Measurements from ENCODE around the gene AHNAK. TPM values are rescaled to one million over a fixed set of nuclear protein-coding genes. Genes with fewer than 3 reads are reported as not detected.

Gene AHNAK
- total and polyA plus RNA-seq, 2 donors, result 35.8 to 40.1 TPM

DNA sequence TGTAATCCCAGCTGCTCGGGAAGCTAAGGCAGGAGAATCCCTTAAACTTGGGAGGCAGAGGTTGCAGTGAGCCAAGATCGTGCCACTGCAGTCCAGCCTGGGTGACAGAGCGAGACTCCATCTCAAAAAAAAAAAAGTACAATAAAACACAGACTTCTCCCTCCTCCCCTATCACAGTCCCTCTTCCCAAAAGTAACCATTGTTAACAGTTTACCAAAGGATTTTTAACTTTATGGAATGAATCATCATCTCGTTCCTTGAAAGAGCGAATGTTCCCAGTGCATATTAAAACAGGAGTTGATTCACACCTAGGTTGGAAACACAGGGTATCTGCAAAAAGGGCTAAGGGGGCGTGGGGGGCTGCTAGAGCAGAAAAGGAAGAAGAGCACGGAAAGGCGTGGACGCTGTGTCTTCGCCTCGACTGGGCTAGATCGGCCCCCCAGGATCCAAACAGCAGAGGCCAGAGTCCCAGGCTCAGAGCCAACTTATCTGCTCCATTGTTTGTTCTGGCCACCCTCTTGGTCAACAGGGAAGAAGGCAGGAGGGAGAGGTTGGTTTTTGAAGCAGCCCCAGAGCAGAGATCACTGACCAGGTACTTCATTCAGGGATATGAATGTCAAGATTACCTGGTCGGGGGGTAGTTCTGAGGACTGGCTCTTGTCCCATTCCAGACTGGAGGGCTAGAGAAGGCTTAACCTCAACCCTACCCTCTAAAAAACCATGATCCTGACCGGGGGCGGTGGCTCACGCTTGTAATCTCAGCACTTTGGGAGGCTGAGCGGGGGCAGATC is 2.1 kb upstream of the AHNAK start:
- Histone ChIP-seq H3K36me3 (ENCODE audit: control insufficient read depth in 2 of 2, insufficient read depth in 2 of 2, low read length in 1 of 2) (no peaks in the 10 kb centered on the region), H3K4me3 (ENCODE audit: low read length in 2 of 2) (no peak overlapping the region), H3K4me1 (ENCODE audit: control insufficient read depth in 2 of 2, insufficient read depth in 2 of 2, low read length in 2 of 2) (peaks cover 20 to 55% of the 10 kb centered on the region in 2 donors), H3K27ac (ENCODE audit: low read depth in 1 of 2, low read length in 1 of 2) (peak overlapping the region in 1 of 2 donors; percentile 62), H3K27me3 (ENCODE audit: control insufficient read depth in 2 of 2, insufficient read depth in 1 of 2, low read length in 1 of 2) (peaks cover 47 to 55% of the 10 kb centered on the region in 2 donors), H3K9me3 (ENCODE audit: control insufficient read depth in 2 of 2, insufficient read depth in 1 of 2, low read length in 1 of 2) (no peaks in the 10 kb centered on the region)
- 95% methylated on average over 17 of the region's 17 CpGs for WGBS
- DNase-seq (ENCODE audit: low read depth in 6 of 9, low spot score in 9 of 9), result no peak

GRCh38 chr11:62547691-62548281 is 1.2 kb upstream of the AHNAK start:
- Histone ChIP-seq H3K4me3 (ENCODE audit: low read length in 2 of 2) (no peak overlapping the region), H3K36me3 (ENCODE audit: control insufficient read depth in 2 of 2, insufficient read depth in 2 of 2, low read length in 1 of 2) (no peaks in the 10 kb centered on the region), H3K27ac (ENCODE audit: low read depth in 1 of 2, low read length in 1 of 2) (peak overlapping the region in 1 of 2 donors; percentile 50), H3K9me3 (ENCODE audit: control insufficient read depth in 2 of 2, insufficient read depth in 1 of 2, low read length in 1 of 2) (peaks cover 0 to 6% of the 10 kb centered on the region in 2 donors), H3K27me3 (ENCODE audit: control insufficient read depth in 2 of 2, insufficient read depth in 1 of 2, low read length in 1 of 2) (peaks cover 47 to 64% of the 10 kb centered on the region in 2 donors), H3K4me1 (ENCODE audit: control insufficient read depth in 2 of 2, insufficient read depth in 2 of 2, low read length in 2 of 2) (peaks cover 15 to 53% of the 10 kb centered on the region in 2 donors)
- no peak for DNase-seq (ENCODE audit: low read depth in 6 of 9, low spot score in 9 of 9)
- 85% methylated on average over 8 of the region's 8 CpGs for WGBS

DNA sequence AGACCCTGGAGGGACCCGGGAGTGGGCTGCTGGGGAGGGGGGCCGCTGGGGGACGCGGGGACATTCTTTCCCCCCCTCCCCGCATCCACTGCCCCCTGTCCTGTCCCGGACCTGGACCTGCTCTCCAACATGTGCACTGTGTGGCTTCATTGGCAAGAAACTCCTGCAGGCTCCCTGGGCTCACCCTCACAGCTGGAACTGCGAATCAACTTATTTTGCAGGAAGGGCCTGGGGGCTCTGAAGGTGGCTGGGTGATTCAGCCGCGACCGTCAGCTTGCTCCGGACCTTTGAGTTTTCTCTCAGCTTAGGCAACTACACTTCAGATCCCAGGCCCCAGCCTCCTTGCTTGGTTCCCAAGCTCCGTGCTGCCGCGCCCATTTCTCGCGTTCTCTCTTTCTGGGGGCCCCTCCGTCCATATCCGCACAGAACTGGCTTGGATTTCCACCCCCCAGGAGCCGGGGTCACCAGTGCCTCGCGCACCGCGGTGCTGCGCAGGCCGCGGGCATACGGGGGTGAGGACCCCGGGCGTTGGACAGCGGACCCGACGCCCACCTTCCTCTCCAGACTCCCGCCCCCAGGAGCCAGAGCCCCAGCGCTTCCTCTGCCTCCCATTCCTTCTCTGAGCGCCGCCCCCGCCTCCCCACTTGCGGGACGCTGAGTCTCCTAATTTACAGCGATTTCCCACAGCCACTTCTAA is 471 bp upstream of the AHNAK start:
- Histone ChIP-seq H3K27me3 (ENCODE audit: control insufficient read depth in 2 of 2, insufficient read depth in 1 of 2, low read length in 1 of 2) (peaks cover 47 to 70% of the 10 kb centered on the region in 2 donors), H3K4me1 (ENCODE audit: control insufficient read depth in 2 of 2, insufficient read depth in 2 of 2, low read length in 2 of 2) (peaks cover 10 to 53% of the 10 kb centered on the region in 2 donors), H3K27ac (ENCODE audit: low read depth in 1 of 2, low read length in 1 of 2) (peak overlapping the region in 1 of 2 donors; percentile 66), H3K9me3 (ENCODE audit: control insufficient read depth in 2 of 2, insufficient read depth in 1 of 2, low read length in 1 of 2) (peaks cover 0 to 6% of the 10 kb centered on the region in 2 donors), H3K36me3 (ENCODE audit: control insufficient read depth in 2 of 2, insufficient read depth in 2 of 2, low read length in 1 of 2) (no peaks in the 10 kb centered on the region), H3K4me3 (ENCODE audit: low read length in 2 of 2) (peak overlapping the region; percentile 5 to 47)
- WGBS, result 34% methylated on average over 40 of the region's 40 CpGs
- DNase-seq (ENCODE audit: low read depth in 6 of 9, low spot score in 9 of 9), result no peak

GRCh38 chr11:62545437-62546243 is 966 bp downstream of the AHNAK start:
- peaks cover 0 to 6% of the 10 kb centered on the region in 2 donors for H3K9me3 ChIP-seq (ENCODE audit: control insufficient read depth in 2 of 2, insufficient read depth in 1 of 2, low read length in 1 of 2)

DNA sequence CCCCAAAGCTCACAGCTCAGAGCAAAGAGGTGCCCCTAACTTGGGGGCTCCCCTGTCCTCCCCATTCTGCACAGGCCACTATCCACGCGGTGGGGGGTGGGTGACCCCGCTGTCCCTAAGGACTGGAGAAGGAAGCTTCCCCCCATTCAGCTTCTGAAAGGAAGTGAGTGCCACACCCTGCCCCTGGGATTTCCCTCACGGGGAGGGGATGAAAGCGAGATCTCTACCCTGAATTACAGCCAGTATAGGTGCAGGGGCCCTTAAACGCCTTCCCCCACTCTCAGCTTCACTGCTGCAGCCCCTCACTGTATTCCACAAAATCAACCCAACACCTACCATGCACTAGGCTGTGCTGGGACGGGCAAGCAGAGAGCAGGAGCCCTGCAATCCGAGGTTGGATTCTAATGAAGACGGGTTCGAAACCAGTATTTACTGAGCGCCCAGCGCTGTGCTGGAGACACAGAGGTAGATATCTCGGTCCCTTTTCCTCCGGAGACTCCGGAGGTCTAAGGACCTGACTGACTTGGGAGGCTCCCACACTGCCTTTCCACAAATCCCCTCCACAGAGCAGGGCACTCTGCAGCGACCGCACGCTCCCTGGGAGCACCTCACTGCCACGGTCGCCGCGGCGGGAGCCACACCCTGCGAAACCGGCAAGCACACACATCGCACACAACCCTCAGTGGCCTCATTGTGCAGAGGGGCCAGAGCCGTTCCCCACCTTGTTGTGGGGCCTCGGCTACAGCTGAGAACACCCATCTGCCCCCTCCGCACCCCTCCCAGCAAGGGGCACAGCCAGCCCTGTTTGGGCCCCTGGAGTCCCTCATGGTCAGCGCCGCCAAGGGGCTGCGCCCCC is 1.8 kb downstream of the AHNAK start:
- Histone ChIP-seq H3K4me1 (ENCODE audit: control insufficient read depth in 2 of 2, insufficient read depth in 2 of 2, low read length in 2 of 2) (peaks cover 3 to 59% of the 10 kb centered on the region in 2 donors), H3K9me3 (ENCODE audit: control insufficient read depth in 2 of 2, insufficient read depth in 1 of 2, low read length in 1 of 2) (peaks cover 0 to 6% of the 10 kb centered on the region in 2 donors), H3K4me3 (ENCODE audit: low read length in 2 of 2) (peak overlapping the region; percentile 44 to 47), H3K27ac (ENCODE audit: low read depth in 1 of 2, low read length in 1 of 2) (peak overlapping the region; percentile 33 to 64), H3K27me3 (ENCODE audit: control insufficient read depth in 2 of 2, insufficient read depth in 1 of 2, low read length in 1 of 2) (peaks cover 47 to 70% of the 10 kb centered on the region in 2 donors), H3K36me3 (ENCODE audit: control insufficient read depth in 2 of 2, insufficient read depth in 2 of 2, low read length in 1 of 2) (no peaks in the 10 kb centered on the region)
- 22% methylated on average over 32 of the region's 32 CpGs for WGBS
- no peak for DNase-seq (ENCODE audit: low read depth in 6 of 9, low spot score in 9 of 9)

More at GRCh38 chr11:62545437-62546243, 966 bp downstream of the AHNAK start:
- Histone ChIP-seq H3K4me1 (ENCODE audit: control insufficient read depth in 2 of 2, insufficient read depth in 2 of 2, low read length in 2 of 2) (peaks cover 3 to 54% of the 10 kb centered on the region in 2 donors), H3K27me3 (ENCODE audit: control insufficient read depth in 2 of 2, insufficient read depth in 1 of 2, low read length in 1 of 2) (peaks cover 47 to 70% of the 10 kb centered on the region in 2 donors), H3K36me3 (ENCODE audit: control insufficient read depth in 2 of 2, insufficient read depth in 2 of 2, low read length in 1 of 2) (no peaks in the 10 kb centered on the region), H3K27ac (ENCODE audit: low read depth in 1 of 2, low read length in 1 of 2) (peak overlapping the region; percentile 64 to 85), H3K4me3 (ENCODE audit: low read length in 2 of 2) (peak overlapping the region; percentile 44 to 47)
- DNase-seq (ENCODE audit: low read depth in 6 of 9, low spot score in 9 of 9), result peak in 1 of 9 donors; percentile 31
- WGBS, result 1% methylated on average over 59 of the region's 59 CpGs

DNA sequence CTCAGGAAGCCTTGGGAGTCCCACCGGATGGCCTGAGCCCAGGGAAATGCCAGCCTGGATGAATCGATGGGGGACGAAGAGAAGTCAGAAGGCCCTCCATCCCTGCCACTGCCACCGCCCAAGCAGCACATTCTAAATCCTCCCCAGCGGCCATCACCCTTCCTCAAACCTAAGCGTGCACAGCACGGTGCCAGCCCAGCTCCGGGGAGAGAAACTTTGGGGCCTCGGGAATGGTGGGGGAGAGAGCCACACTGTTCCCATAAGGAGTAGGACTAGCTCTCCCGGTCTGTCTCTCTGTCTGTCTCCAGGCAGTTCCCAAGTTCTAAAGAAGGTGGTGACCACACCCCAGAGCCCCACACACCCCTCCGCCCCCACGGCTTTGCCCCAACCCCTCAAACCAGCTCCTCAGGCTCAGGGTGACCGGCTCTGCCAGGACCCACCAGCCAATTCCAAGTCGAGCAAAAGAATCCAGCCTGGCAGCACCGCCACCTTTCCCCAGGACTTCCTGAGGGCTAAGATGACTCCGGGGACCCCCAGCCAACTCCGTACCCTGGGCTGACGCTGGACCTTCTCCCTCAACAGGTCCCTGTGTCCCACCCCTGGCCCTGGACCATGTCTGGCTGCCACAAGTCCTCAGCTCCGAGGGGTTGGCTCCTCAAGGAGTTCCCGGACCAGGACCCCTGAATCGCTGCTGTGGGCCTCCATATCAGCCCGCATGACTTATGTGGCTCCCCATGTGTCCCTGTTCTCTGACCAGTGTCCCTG is 2.7 kb downstream of the AHNAK start:
- H3K9me3 ChIP-seq (ENCODE audit: control insufficient read depth in 2 of 2, insufficient read depth in 1 of 2, low read length in 1 of 2), result peaks cover 0 to 6% of the 10 kb centered on the region in 2 donors
- H3K27me3 ChIP-seq (ENCODE audit: control insufficient read depth in 2 of 2, insufficient read depth in 1 of 2, low read length in 1 of 2), result peaks cover 47 to 66% of the 10 kb centered on the region in 2 donors
- peak overlapping the region in 1 of 2 donors; percentile 32 for H3K27ac ChIP-seq (ENCODE audit: low read depth in 1 of 2, low read length in 1 of 2)
- WGBS, result 95% methylated on average over 22 of the region's 22 CpGs
- no peak for DNase-seq (ENCODE audit: low read depth in 6 of 9, low spot score in 9 of 9)
- no peaks in the 10 kb centered on the region for H3K36me3 ChIP-seq (ENCODE audit: control insufficient read depth in 2 of 2, insufficient read depth in 2 of 2, low read length in 1 of 2)
- peaks cover 3 to 66% of the 10 kb centered on the region in 2 donors for H3K4me1 ChIP-seq (ENCODE audit: control insufficient read depth in 2 of 2, insufficient read depth in 2 of 2, low read length in 2 of 2)
- H3K4me3 ChIP-seq (ENCODE audit: low read length in 2 of 2), result peak overlapping the region in 1 of 2 donors; percentile 44

DNA sequence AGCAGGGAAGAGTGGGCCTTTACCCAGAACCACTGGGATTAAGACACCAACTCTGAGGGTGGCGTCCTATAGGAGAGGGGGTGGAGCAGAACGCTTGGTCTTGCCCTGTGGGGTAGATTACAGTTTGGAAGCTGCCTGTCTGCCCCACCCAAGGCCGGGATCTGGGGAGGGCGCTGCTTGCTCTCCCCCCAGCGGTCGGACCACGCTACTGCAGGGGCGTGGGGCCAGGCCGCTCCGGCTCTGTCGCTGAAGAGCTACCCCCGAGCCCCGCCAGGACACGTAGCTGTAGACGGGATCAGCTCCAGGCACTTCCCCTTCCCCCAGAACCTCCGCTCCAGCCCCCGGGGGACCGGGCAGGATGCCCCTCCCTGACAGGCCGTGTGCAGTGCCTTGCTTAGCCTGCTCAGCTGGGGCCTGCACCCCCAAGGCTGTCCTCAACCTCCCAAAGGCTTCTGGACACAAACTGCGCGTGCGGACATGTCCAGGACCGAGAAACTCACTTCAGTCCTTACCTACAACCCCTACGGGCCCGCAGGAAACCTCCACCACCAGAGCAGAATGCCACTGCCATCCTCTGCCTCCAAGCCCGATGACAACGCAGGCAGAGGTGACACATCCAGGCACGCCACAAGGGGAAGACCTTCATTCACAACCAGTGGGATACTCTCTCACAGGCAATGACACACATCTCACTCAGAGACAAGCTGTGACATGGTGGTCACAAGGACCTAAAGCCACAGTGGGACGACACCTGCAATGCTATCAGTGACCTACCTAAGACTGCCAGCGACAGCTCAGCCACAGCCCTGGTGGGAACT is 3.6 kb downstream of the AHNAK start:
- Histone ChIP-seq H3K4me1 (ENCODE audit: control insufficient read depth in 2 of 2, insufficient read depth in 2 of 2, low read length in 2 of 2) (peaks cover 3 to 65% of the 10 kb centered on the region in 2 donors), H3K4me3 (ENCODE audit: low read length in 2 of 2) (no peak overlapping the region), H3K27me3 (ENCODE audit: control insufficient read depth in 2 of 2, insufficient read depth in 1 of 2, low read length in 1 of 2) (peaks cover 40 to 57% of the 10 kb centered on the region in 2 donors), H3K9me3 (ENCODE audit: control insufficient read depth in 2 of 2, insufficient read depth in 1 of 2, low read length in 1 of 2) (peaks cover 0 to 6% of the 10 kb centered on the region in 2 donors), H3K36me3 (ENCODE audit: control insufficient read depth in 2 of 2, insufficient read depth in 2 of 2, low read length in 1 of 2) (no peaks in the 10 kb centered on the region), H3K27ac (ENCODE audit: low read depth in 1 of 2, low read length in 1 of 2) (peak overlapping the region; percentile 57 to 70)
- WGBS, result 25% methylated on average over 30 of the region's 30 CpGs
- peak in 3 of 9 donors; percentile 62 to 73 (median 63) for DNase-seq (ENCODE audit: low read depth in 6 of 9, low spot score in 9 of 9)
